Prostate gland (tissue), 2 donors: Measurements from ENCODE around the gene LRRC40.
A peak's percentile ranks its signal among the peaks of the same experiment; 100 is the strongest.

ENCODE experiments used
- CTCF ChIP-seq, 4 experiments: fragments of 200-600 bp in 2 of 4; fragments of 450-650 bp in 2 of 4; sonication (generic) in 2 of 4; IDR thresholded peaks; 1 replicate in 3 of 4; 2 replicates in 1 of 4; pipeline ENCODE4 v1.5.1; 2016 to 2019; ENCODE audit warnings: antibody characterized with exemption in 4 of 4, mild to moderate bottlenecking in 2 of 4, moderate library complexity in 2 of 4
- POLR2A ChIP-seq: fragments of 450-650 bp; IDR thresholded peaks from one replicate; pipeline ENCODE4 v1.6.1; 2016; ENCODE audit warnings: antibody characterized with exemption, mild to moderate bottlenecking

GRCh38 chr1:70205434-70206118 lies at the start of gene LRRC40:
- no peak for TF ChIP-seq CTCF (IDR thresholded peaks at IDR 0.05)
- peak; percentile 71 for TF ChIP-seq POLR2A
